Activated naive CD4-positive, alpha-beta T cell treated with anti-CD3 and anti-CD28 coated beads, Interleukin-2, amount 10 ng/mL, durations not matched to agents 7 days and 5 days (primary cell): ENCODE results near the gene RSPH6A.
A peak's percentile ranks its signal among the peaks of the same experiment; 100 is the strongest.

ENCODE experiments used
- CTCF ChIA-PET: fragments of 350-600 bp; sonication (Branson Sonifier 250); formaldehyde crosslinking; loops from one replicate; lab custom pipeline; 2021; ENCODE audit warnings: antibody characterized with exemption; lab: Charles Lee
- DNase-seq: peaks from one replicate; pipeline ENCODE4 v3.0.0-alpha.2; 2020
- H3K27ac Mint-ChIP-seq: one replicate; pipeline ENCODE4 v1.8.0; 2021; ENCODE audit warnings: mild to moderate bottlenecking, moderate library complexity, mixed read lengths
- H3K27me3 Mint-ChIP-seq: one replicate; pipeline ENCODE4 v1.8.0; 2021; ENCODE audit warnings: mild to moderate bottlenecking, mixed read lengths
- H3K36me3 Mint-ChIP-seq: one replicate; pipeline ENCODE4 v1.8.0; 2021; ENCODE audit warnings: mixed read lengths
- H3K4me1 Mint-ChIP-seq: one replicate; pipeline ENCODE4 v1.8.0; 2021; ENCODE audit warnings: mixed read lengths
- H3K4me3 Mint-ChIP-seq: one replicate; pipeline ENCODE4 v1.8.0; 2021; ENCODE audit warnings: mild to moderate bottlenecking, moderate library complexity, mixed read lengths
- H3K9me3 Mint-ChIP-seq: one replicate; pipeline ENCODE4 v1.8.0; 2021; ENCODE audit warnings: mixed read lengths

Gene RSPH6A

DNA sequence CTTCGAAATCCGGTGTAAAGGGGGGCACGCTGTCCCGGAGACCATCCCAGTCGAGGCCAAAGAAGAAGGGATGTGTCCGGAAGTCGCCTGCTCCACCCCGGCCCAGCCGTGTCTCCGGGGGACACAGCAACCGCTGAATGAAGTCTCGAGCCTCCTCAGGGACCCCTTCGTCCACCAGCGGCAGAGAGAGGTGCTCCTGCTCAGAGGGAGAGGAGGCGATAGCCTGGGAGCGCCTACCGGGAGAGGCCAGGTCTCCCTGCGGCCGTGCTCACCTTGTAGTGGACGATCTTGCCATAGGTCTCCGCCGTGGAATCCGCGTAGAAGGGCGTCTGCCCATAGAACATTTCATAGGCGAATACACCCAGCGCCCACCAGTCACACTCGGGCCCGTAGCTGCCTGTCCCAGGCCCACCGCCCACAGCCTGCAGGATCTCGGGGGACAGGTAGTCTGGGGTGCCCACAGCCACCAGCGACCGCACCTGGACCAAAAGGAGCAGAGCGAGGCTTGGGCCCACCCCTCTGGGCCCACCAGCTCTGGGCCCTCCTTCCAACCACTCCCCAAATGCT lies 37.6 kb downstream of the RSPH6A start:
- H3K9me3 Mint-ChIP-seq: no peaks in the 10 kb centered on the region
- H3K4me3 Mint-ChIP-seq: no peak overlapping the region
- no peak for DNase-seq

DNA sequence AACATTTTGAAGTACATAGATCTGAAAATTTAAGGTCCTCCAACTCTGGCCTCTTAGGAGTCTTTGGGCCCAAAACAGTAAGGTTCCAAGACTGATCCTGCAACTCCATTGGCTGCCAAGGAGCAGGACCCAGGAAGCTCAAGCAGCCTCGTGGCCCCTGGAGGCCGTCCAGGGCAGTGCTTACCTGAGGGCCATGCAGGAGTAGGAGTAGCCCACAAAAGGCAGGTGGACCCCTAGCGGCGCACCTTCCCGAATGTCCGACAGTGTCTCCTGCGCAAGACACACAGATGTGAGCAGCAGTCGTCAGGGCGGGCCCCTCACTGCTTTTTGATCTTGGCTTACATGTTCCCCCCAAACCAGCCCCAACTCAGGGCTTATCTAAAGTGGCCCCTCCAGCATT lies 40.3 kb downstream of the RSPH6A start:
- no peak overlapping the region for H3K4me3 Mint-ChIP-seq
- H3K27me3 Mint-ChIP-seq: peaks cover 78% of the 10 kb centered on the region
- H3K36me3 Mint-ChIP-seq: peaks cover 3% of the 10 kb centered on the region
- H3K9me3 Mint-ChIP-seq: no peaks in the 10 kb centered on the region
- H3K27ac Mint-ChIP-seq: no peak overlapping the region
- peaks cover 27% of the 10 kb centered on the region for H3K4me1 Mint-ChIP-seq
- no peak for DNase-seq
- CTCF ChIA-PET: no interaction called here

More for the DNA sequence above, 37.6 kb downstream of the RSPH6A start:
- CTCF ChIA-PET: interaction anchor here (0.6 kb wide), 1 partner anchor 8 kb away, joined by 3 read pairs; the partner anchor contains the start of gene SIX5
- Mint-ChIP-seq H3K36me3 (peaks cover 3% of the 10 kb centered on the region), H3K27ac (no peak overlapping the region), H3K27me3 (peaks cover 79% of the 10 kb centered on the region), H3K4me1 (peaks cover 20% of the 10 kb centered on the region)

DNA sequence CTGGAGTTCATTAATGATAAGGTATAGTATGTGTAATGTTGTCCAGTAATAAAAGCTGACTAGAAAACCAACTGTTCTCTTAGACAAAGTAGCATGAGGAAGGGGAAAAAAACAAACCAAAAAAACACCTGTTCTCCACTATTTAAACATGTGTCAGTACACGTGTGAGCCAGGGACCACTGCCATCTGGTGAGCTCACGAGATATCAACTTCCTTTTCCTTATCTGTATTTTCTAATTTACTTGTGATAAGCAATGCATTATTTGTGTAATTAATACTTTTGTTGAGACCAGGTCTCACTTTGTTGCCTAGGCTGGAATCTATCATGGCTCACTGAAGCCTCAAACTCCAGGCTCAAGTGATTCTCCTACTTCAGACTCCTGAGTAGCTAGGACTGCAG lies 41.7 kb downstream of the RSPH6A start:
- H3K27ac Mint-ChIP-seq: peak overlapping the region; percentile 11
- H3K4me3 Mint-ChIP-seq: no peak overlapping the region
- DNase-seq: no peak
- CTCF ChIA-PET: interaction anchor here (1.2 to 2.3 kb wide), 2 partner anchors 21 to 26 kb away, joined by 4 to 11 read pairs; no protein-coding TSS in a partner anchor
- H3K4me1 Mint-ChIP-seq: peaks cover 19% of the 10 kb centered on the region
- peaks cover 3% of the 10 kb centered on the region for H3K36me3 Mint-ChIP-seq
- peaks cover 72% of the 10 kb centered on the region for H3K27me3 Mint-ChIP-seq
- no peaks in the 10 kb centered on the region for H3K9me3 Mint-ChIP-seq

DNA sequence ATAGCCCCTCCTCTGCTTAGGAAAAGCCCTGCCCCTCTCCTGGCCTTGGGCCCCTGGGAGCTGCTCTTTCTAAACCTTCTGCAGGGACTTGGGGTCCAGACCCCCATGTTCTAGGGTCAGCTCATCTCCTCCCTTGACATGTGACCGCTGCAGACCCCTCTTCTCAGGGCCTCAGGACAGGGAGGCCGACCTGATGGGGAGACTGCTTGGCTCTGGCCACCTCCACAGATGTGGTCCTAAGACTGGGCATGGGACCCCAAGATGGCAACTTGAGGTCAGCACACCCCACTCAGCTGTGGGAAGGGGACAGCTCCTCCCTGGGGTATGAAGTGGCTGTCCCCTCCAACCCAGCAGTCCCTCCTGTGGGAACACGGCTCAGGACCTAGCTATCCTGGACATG lies 42.2 kb downstream of the RSPH6A start:
- no peak overlapping the region for H3K4me3 Mint-ChIP-seq
- H3K27me3 Mint-ChIP-seq: peaks cover 72% of the 10 kb centered on the region
- no peak overlapping the region for H3K27ac Mint-ChIP-seq
- DNase-seq: no peak
- peaks cover 3% of the 10 kb centered on the region for H3K36me3 Mint-ChIP-seq
- H3K9me3 Mint-ChIP-seq: no peaks in the 10 kb centered on the region
- H3K4me1 Mint-ChIP-seq: peaks cover 20% of the 10 kb centered on the region
- CTCF ChIA-PET: interaction anchor here (1.2 to 2.3 kb wide), 2 partner anchors 22 to 26 kb away, joined by 4 to 11 read pairs; no protein-coding TSS in a partner anchor

DNA sequence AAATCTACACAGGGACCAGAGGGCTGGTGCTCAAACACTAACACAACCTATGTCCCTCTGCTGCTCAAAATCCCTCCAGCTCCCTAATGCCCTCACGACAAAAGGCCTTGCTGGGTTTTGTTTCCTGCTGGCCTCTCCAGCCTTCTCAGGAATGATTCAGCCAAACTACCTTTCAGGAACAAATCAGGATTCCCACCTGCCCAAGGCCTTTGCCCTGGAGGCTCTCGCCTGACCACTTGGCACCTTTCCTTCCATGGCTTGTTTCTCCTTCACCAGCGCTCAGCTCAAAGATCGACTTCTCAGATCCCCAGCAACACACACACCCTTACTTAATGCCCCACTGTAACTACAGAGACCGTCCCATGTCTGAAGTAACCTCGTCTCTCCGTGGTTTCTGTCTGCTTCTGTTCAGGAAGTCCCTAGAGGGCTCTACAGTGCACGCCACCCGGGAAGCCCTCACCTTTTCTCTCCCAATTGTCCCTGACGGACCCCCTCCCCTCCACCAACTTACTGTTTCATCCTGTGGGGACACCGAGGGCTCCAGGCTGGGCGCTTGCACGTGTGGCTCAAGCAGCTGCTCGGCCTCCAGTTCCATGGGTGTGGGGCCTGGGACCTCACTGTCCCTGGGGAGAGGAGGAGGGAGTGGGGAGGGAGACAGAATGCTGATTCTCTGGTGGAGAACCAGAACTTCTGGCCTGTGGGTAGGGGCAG lies 42.8 kb downstream of the RSPH6A start:
- CTCF ChIA-PET: interaction anchor here (2.3 kb wide), 1 partner anchor 27 kb away, joined by 11 read pairs; no protein-coding TSS in a partner anchor
- peaks cover 72% of the 10 kb centered on the region for H3K27me3 Mint-ChIP-seq
- H3K4me3 Mint-ChIP-seq: no peak overlapping the region
- DNase-seq: no peak
- H3K4me1 Mint-ChIP-seq: peaks cover 22% of the 10 kb centered on the region
- no peaks in the 10 kb centered on the region for H3K9me3 Mint-ChIP-seq
- H3K36me3 Mint-ChIP-seq: peaks cover 3% of the 10 kb centered on the region
- no peak overlapping the region for H3K27ac Mint-ChIP-seq

DNA sequence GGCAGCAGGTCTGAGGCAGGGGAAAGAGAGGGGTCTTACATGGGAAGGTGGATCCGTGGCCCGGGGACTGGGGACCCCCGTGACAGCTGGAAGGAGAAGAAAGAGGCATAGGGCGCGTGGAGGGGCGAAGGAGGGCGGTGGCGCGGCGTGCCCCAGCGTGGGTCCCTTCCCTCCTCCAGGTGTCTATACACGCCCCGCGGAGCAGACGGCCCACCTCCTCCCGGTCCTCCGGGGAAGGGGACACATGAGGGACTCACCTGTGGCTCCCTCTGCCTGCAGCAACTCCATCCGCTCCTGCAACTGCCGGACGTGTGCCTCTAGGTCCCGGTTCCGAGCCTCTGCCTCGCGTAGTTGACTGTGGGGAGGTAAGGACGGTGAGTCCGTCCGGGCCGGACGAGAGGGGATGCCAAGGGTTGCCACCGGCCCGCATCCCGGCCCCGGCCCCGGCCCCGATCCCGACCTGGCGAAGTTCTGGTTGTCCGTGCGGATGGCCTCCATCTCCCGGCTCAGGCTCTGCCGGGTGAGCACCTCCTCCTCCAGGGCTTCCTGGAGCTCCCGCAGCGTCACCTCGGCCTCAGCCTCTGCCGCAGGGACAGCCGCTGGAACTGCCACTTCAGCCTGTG lies 43.7 kb downstream of the RSPH6A start:
- H3K36me3 Mint-ChIP-seq: no peaks in the 10 kb centered on the region
- CTCF ChIA-PET: interaction anchor here (3.3 to 4.8 kb wide), 2 partner anchors 8 to 27 kb away, joined by 27 to 92 read pairs; no protein-coding TSS in a partner anchor
- H3K4me3 Mint-ChIP-seq: no peak overlapping the region
- peaks cover 72% of the 10 kb centered on the region for H3K27me3 Mint-ChIP-seq
- H3K27ac Mint-ChIP-seq: peak overlapping the region; percentile 45
- peaks cover 23% of the 10 kb centered on the region for H3K4me1 Mint-ChIP-seq
- H3K9me3 Mint-ChIP-seq: no peaks in the 10 kb centered on the region
- no peak for DNase-seq

DNA sequence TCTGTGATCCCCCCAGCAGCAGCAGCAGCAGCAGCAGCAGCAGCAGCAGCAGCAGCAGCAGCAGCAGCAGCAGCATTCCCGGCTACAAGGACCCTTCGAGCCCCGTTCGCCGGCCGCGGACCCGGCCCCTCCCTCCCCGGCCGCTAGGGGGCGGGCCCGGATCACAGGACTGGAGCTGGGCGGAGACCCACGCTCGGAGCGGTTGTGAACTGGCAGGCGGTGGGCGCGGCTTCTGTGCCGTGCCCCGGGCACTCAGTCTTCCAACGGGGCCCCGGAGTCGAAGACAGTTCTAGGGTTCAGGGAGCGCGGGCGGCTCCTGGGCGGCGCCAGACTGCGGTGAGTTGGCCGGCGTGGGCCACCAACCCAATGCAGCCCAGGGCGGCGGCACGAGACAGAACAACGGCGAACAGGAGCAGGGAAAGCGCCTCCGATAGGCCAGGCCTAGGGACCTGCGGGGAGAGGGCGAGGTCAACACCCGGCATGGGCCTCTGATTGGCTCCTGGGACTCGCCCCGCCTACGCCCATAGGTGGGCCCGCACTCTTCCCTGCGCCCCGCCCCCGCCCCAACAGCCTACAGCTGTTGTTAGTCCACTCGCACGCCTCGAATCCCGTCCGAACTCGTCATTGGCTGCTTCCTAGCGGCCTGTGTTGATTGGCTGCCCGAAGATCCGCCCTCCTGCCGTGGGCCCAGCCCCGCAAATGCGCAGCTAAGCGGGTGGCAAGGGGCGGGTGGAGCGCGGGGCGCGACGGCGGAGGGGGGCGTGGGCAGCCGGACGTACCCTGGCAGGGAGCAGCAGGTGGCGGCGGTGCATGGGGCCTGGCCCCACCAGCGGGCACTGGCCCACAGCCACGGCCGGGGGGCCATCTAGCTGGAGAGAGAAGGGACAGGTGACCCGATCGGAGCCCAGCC lies 44.7 kb downstream of the RSPH6A start:
- Mint-ChIP-seq H3K9me3 (no peaks in the 10 kb centered on the region), H3K36me3 (no peaks in the 10 kb centered on the region), H3K4me1 (peaks cover 23% of the 10 kb centered on the region), H3K27ac (peak overlapping the region; percentile 89), H3K27me3 (peaks cover 81% of the 10 kb centered on the region), H3K4me3 (peak overlapping the region; percentile 83)
- DNase-seq: peak; percentile 92
- CTCF ChIA-PET: interaction anchor here (0.9 to 4.8 kb wide), 6 partner anchors 9 to 246 kb away, joined by 3 to 92 read pairs (median 17); partner anchors contain the start of gene IRF2BP1

DNA sequence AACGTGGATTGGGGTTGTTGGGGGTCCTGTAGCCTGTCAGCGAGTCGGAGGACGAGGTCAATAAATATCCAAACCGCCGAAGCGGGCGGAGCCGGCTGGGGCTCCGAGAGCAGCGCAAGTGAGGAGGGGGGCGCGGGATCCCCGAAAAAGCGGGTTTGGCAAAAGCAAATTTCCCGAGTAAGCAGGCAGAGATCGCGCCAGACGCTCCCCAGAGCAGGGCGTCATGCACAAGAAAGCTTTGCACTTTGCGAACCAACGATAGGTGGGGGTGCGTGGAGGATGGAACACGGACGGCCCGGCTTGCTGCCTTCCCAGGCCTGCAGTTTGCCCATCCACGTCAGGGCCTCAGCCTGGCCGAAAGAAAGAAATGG lies 45.3 kb downstream of the RSPH6A start:
- peaks cover 23% of the 10 kb centered on the region for H3K4me1 Mint-ChIP-seq
- H3K27ac Mint-ChIP-seq: peak overlapping the region; percentile 89
- no peaks in the 10 kb centered on the region for H3K9me3 Mint-ChIP-seq
- CTCF ChIA-PET: interaction anchor here (0.8 to 4.8 kb wide), 15 partner anchors 9 to 282 kb away, joined by 3 to 92 read pairs (median 5); partner anchors contain the start of genes FBXO46, IRF2BP1, MYPOP and QPCTL
- peak overlapping the region; percentile 83 for H3K4me3 Mint-ChIP-seq
- H3K36me3 Mint-ChIP-seq: no peaks in the 10 kb centered on the region
- DNase-seq: peak; percentile 75
- H3K27me3 Mint-ChIP-seq: peaks cover 84% of the 10 kb centered on the region

DNA sequence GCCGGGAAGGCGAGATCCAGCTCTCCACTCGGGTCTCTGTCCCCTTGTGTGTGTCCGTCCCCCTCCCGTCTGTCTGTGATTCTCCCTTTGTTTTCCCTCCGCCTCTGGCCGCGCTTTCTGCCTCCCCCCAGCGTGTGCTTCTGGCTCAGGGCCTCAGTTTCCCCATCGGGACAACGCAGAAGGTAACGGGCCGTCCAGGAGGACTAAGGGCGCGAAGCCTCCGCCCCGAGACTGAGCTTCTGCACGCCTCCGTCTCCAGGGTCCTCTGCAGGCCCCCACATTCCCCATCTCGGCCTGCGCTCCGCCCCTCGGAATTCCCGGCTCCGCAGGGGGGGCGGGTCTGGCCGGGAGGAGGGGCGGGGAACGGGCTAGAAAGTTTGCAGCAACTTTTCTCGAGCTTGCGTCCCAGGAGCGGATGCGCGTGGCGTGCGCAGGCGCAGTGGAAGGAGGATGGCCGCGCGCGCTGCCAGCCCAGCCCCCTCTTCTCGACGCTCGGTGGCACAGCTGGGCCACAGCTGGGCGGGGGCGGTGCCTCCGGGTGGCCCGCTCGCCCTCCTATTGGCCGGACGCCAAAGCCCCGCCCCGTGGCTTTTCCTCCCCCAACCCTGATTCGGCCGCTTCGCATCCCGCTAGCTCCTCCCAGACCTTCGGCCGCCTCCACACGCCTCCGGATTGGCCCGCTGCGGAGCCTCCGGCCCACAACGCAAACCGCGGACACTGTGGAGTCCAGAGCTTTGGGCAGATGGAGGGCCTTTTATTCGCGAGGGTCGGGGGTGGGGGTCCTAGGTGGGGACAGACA lies 45.9 kb downstream of the RSPH6A start, which contains the start of gene SIX5:
Gene SIX5 (minus strand): TSS at position 269 of the 799 bp plus-strand sequence. CDS start 408 bp downstream, outside the sequence.
- peak; percentile 96 for DNase-seq
- Mint-ChIP-seq H3K4me1 (peaks cover 23% of the 10 kb centered on the region), H3K9me3 (no peaks in the 10 kb centered on the region), H3K27me3 (peaks cover 87% of the 10 kb centered on the region), H3K36me3 (no peaks in the 10 kb centered on the region), H3K27ac (peak within 1 kb of the TSS; percentile 89), H3K4me3 (peak within 1 kb of the TSS; percentile 83)
- CTCF ChIA-PET: interaction anchor here (0.6 to 4.8 kb wide), 26 partner anchors 9 to 282 kb away, joined by 3 to 92 read pairs (median 4); partner anchors contain the start of genes CCDC61, DMPK, FBXO46 and FOXA3

DNA sequence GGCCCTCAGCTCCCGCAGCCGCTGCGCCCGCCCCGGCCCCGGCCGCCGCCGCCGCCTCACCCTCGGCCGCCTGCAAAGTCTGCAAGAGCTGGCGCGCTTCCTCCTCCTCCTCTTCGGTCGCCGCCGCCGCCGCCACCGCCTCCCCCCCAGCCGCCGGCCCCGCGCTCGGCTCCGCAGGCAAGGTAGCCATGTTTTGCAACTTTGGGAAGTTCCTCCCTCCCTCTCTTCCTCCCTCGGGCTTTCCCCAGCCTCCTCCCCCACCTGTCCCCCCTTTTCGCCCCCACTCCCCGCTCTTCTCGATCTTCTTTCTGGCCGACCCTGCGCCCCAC lies 46.5 kb downstream of the RSPH6A start:
- Mint-ChIP-seq H3K36me3 (no peaks in the 10 kb centered on the region), H3K4me1 (peaks cover 23% of the 10 kb centered on the region), H3K4me3 (peak overlapping the region; percentile 83), H3K27me3 (peaks cover 88% of the 10 kb centered on the region), H3K27ac (no peak overlapping the region), H3K9me3 (no peaks in the 10 kb centered on the region)
- DNase-seq: peak; percentile 59
- CTCF ChIA-PET: interaction anchor here (0.8 to 4.8 kb wide), 16 partner anchors 10 to 283 kb away, joined by 3 to 92 read pairs (median 6); partner anchors contain the start of genes FBXO46, FOXA3, IRF2BP1 and MYPOP

DNA sequence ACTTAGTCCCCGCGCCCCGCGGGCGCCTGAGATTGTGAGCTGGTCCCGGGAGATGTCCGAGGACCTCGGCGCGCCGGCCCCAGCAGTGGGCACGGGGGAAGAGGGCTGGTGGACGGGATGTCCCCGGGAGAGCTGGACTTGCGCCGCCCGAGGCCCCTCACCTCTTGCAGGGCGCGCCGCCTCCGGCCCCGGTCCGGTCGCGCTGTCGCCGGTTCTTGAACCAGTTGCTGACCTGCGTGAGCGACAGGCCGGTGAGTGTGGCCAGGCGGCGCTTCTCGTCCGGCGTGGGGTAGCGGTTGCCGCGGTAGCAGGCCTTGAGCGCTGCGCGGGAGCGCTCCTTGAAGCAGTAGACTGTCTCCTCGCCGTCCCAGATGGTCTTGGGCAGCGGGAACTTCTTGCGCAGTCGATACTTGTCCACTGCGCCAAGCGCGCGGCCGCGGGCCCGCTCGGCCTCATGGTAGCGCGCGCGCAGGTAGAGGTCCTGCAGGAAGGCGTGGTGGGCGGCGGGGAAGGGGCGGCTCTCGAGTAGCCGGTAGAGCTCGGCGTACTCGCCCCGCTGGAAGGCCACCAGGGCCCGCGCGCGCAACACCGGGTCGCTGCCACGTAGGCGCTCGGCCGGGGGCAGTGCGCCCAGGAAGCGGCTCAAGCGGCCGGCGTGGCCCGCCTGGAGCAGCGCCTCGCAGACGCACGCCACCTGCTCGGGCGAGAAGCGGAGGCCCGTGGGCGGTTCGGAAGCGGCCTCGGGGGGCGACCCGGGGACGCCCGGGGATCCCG lies 47.0 kb downstream of the RSPH6A start:
- Mint-ChIP-seq H3K36me3 (no peaks in the 10 kb centered on the region), H3K4me1 (peaks cover 23% of the 10 kb centered on the region), H3K9me3 (no peaks in the 10 kb centered on the region), H3K27me3 (peaks cover 93% of the 10 kb centered on the region), H3K4me3 (peak overlapping the region; percentile 60), H3K27ac (no peak overlapping the region)
- CTCF ChIA-PET: interaction anchor here (1.0 to 4.8 kb wide), 10 partner anchors 11 to 243 kb away, joined by 3 to 92 read pairs (median 6); partner anchors contain the start of genes IRF2BP1 and MYPOP
- peak; percentile 52 for DNase-seq

DNA sequence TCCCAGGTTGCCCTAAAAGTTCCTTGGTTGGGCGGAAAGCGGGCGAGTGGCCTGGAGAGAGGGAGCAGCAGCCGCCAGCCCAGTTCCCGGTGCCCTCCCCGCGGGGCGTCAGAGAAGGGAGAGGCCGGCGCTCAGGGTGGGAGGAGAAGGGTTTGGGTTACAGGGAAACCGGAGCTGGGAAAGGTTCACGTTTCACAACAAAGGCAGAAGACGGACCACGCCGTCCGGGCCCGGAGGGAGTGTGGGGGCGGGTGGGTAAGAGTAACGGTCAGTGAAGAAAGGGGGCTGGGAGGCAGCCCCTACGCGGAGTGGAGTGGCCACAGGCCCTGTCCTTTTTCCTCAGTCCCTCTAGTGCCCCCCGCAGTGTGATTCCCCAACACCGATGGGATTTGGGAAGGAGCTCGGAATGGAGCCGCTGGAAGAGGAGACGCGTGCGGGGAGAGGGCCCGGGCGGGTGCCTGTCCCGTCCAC lies 47.7 kb downstream of the RSPH6A start:
- no peaks in the 10 kb centered on the region for H3K36me3 Mint-ChIP-seq
- H3K4me3 Mint-ChIP-seq: peak overlapping the region; percentile 31
- no peak for DNase-seq
- peaks cover 92% of the 10 kb centered on the region for H3K27me3 Mint-ChIP-seq
- H3K4me1 Mint-ChIP-seq: peaks cover 23% of the 10 kb centered on the region
- no peak overlapping the region for H3K27ac Mint-ChIP-seq
- H3K9me3 Mint-ChIP-seq: no peaks in the 10 kb centered on the region
- CTCF ChIA-PET: interaction anchor here (4.8 kb wide), 1 partner anchor 31 kb away, joined by 92 read pairs; no protein-coding TSS in a partner anchor
